K562 (cell line): ENCODE data around the gene CENPU. TPM values are rescaled to one million over a fixed set of nuclear protein-coding genes. Genes with fewer than 3 reads are reported as not detected.

Source experiments
- CHD7 ChIP-seq: fragments of 200-600 bp; sonication (generic); IDR thresholded peaks from one replicate; pipeline ENCODE4 v1.6.1; 2012; ENCODE audit warnings: mild to moderate bottlenecking, low read depth, low read length, inconsistent platforms
- CREB3 ChIP-seq: fragments of 450-650 bp; conservative IDR thresholded peaks from 2 replicates; pipeline ENCODE4 v1.6.1; 2016; ENCODE audit warnings: missing genetic modification characterization, low read depth, mild to moderate bottlenecking, missing compliant biosample characterization, moderate library complexity
- DIDO1 ChIP-seq: fragments of 450-650 bp; IDR thresholded peaks from 2 replicates; pipeline ENCODE4 v1.6.1; 2016; ENCODE audit warnings: low read depth, missing biosample characterization, missing genetic modification characterization
- ESRRB ChIP-seq: fragments of 250-450 bp; sonication (Bioruptor Pico); IDR thresholded peaks from 2 replicates; pipeline ENCODE4 v1.5.0; 2020; ENCODE audit warnings: mild to moderate bottlenecking, moderate library complexity, borderline replicate concordance
- HNRNPLL ChIP-seq: fragments of 200-400 bp; formaldehyde crosslinking; IDR thresholded peaks from 2 replicates; pipeline ENCODE4 v1.6.1; 2017; ENCODE audit warnings: low read length, low read depth, mild to moderate bottlenecking; ENCODE audit not compliant: poor library complexity, severe bottlenecking
- NR2F6 ChIP-seq: fragments of 450-650 bp; formaldehyde crosslinking; IDR thresholded peaks from 2 replicates; pipeline ENCODE4 v1.4.0; 2020; ENCODE audit warnings: mild to moderate bottlenecking
- RFX5 ChIP-seq: IDR thresholded peaks from 2 replicates; pipeline ENCODE4 v1.6.1; 2011; ENCODE audit warnings: low read depth, mild to moderate bottlenecking, improper control_type of control experiment, low read length
- SRSF7 ChIP-seq: fragments of 200-400 bp; formaldehyde crosslinking; optimal IDR thresholded peaks from 2 replicates; pipeline ENCODE3; 2017; ENCODE audit warnings: mild to moderate bottlenecking, low read depth, low read length
- TAF1 ChIP-seq: IDR thresholded peaks from 2 replicates; pipeline ENCODE4 v1.6.1; 2011; ENCODE audit warnings: mild to moderate bottlenecking, low read length, moderate library complexity; ENCODE audit not compliant: insufficient read depth, control insufficient read depth, severe bottlenecking; ENCODE audit errors: extremely low read depth
- THAP7 ChIP-seq: fragments of 250-450 bp; sonication (Bioruptor Pico); IDR thresholded peaks from 2 replicates; pipeline ENCODE4 v1.5.0; 2021
- ZBTB8A ChIP-seq: fragments of 450-650 bp; IDR thresholded peaks from 2 replicates; pipeline ENCODE4 v1.6.1; 2018; ENCODE audit warnings: mild to moderate bottlenecking, moderate library complexity; ENCODE audit not compliant: partially characterized antibody
- ZC3H4 ChIP-seq: sonication (generic); formaldehyde crosslinking; IDR thresholded peaks from 2 replicates; pipeline ENCODE4 v1.9.0; 2021; ENCODE audit warnings: missing genetic modification reagents, borderline replicate concordance
- ZNF23 ChIP-seq: fragments of 250-450 bp; sonication (Bioruptor Pico); IDR thresholded peaks from 2 replicates; pipeline ENCODE4 v1.4.0; 2020; ENCODE audit warnings: mild to moderate bottlenecking
- ZNF586 ChIP-seq: fragments of 450-650 bp; formaldehyde crosslinking; conservative IDR thresholded peaks from 2 replicates; pipeline ENCODE4 v1.4.0; 2020; ENCODE audit warnings: mild to moderate bottlenecking, moderate library complexity
- polyA plus RNA-seq, 8 experiments: library from polyadenylated mRNA; depleted of rRNA in 4 of 8; stranded (reverse) in 5 of 8; unstranded in 3 of 8; fragments of >200 nt; fragmentation: Nextera tagmentation in 2 of 8; fragmentation: Illumina TruSeq in 1 of 8; extraction: Ambion mirVana in 2 of 8; extraction: Trizol in 1 of 8; gene quantifications; 2 replicates each; pipeline versions ENCODE4 v1.2.1 to v1.2.3, GENCODE V29; 2011 to 2014; ENCODE audit warnings: inconsistent platforms in 1 of 8, missing spikeins in 1 of 8
- total RNA-seq, 7 experiments: library from RNA; depleted of rRNA in 6 of 7; stranded (reverse); fragments of >200 nt in 6 of 7; fragmentation: Illumina TruSeq in 2 of 7; extraction: Trizol in 2 of 7; gene quantifications; 2 replicates each; pipeline versions ENCODE4 v1.2.1 to v1.2.3, GENCODE V29; 2011 to 2021; ENCODE audit warnings: low replicate concordance in 1 of 7

Gene CENPU
- total and polyA plus RNA-seq, 9 of the 15 experiments (the other 6 are each of a cell fraction or from before 2014, with no cell fraction given) = 39.4 to 98.7 (median 84.3) TPM

DNA sequence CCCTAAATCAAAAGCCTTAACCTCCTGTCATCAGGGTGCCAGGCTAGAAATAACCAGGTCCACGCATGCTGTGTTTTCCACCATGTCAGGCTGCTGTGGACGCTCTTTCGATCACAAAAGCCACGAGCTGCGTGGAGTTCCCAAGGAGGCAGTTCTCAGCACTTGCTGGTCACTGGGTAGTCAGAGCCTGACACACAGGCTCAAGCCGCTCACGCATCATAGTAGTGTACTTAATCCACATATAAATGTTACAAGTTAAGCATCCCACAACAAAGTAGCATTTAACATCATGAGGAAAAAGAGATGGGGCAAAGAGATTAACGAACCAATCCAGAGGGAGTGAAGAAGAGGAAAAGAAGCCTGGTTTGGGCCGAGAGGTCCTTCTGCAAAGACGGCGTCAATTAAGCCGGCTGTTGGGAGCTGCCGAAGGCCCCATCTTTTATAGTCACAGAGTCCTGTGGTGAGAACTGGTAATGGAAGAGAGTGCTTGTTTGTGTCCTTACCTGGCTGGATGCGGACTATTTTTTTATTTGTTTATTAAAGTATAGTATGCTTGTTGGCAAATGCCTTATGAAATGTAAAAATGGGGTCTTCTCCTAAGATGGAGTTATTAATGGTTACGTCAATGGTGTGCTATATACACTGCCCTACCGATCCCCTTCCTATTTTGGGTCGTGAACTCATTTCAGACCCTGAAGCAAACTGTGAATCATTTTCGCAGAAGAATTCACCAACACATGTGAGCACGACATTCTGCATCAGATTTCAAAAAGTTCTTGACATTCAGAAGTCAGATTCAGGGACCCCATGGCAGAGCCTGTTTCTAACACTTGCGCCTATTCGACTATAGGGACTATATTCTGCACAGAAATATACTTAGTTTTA, 83.7 kb downstream of the CENPU start (continued):
- TF ChIP-seq CHD7 (no peak), RFX5 (no peak), SRSF7 (no peak), DIDO1 (no peak), THAP7 (CRISPR knock-in tag) (no peak), CREB3 (tag) (no peak; the same call in 1 of the 2 replicates), ESRRB (CRISPR knock-in tag) (no peak), ZNF586 (no peak), ZBTB8A (no peak), TAF1 (no peak), HNRNPLL (peak; percentile 17), ZNF23 (no peak), NR2F6 (CRISPR knock-in tag) (no peak), ZC3H4 (CRISPR knock-in tag) (no peak)
